Body of pancreas (tissue), 4 donors: Measurements from ENCODE around the gene MT1HL1.

Experiments used
- CTCF ChIP-seq, 7 experiments: fragments of 450-650 bp in 4 of 7; fragments of 200-600 bp in 3 of 7; sonication (generic) in 3 of 7; IDR thresholded peaks; one replicate each; pipeline ENCODE4 v1.5.1; 2016 to 2019; ENCODE audit warnings: antibody characterized with exemption in 7 of 7
- POLR2A ChIP-seq, 3 donors: fragments of 450-650 bp; IDR thresholded peaks; one replicate each; pipeline ENCODE4 v1.6.1; 2016; ENCODE audit warnings: antibody characterized with exemption in 3 of 3, mild to moderate bottlenecking in 2 of 3

GRCh38 chr1:237012361-237012760 is 8.1 kb upstream of the MT1HL1 start:
- no peak for TF ChIP-seq CTCF (IDR thresholded peaks at IDR 0.05)
- TF ChIP-seq POLR2A (IDR thresholded peaks at IDR 0.05), result no peak
